SKM-1 treated with dmso at 0.1 percent for 144 hours (cell line): ENCODE measurements around the gene TREML1.

Experiments used
- DNase-seq: peaks from one replicate; lab custom pipeline; 2025; ENCODE audit not compliant: unreplicated experiment; lab: John Stamatoyannopoulos, UW

Gene TREML1

DNA sequence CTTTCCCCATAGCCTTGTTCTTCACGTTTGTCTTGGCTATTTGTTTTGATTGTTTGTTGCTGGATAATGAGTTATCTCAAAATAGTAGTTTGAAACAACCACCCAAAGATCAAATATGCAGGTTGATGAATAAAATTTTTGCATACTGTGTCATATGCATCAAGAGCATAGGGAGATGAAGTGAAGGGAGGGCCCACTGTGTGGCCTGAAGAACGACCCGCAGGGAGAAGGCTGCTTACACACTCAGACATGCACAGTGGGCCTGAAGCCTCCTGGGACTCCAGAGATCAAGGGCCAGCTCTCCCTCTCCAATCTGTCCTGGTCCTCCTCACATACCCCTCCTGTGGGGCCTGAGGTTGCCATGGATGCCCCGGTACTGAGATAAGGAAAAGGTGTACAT is 25.0 kb upstream of the TREML1 start:
- DNase-seq = no peak

DNA sequence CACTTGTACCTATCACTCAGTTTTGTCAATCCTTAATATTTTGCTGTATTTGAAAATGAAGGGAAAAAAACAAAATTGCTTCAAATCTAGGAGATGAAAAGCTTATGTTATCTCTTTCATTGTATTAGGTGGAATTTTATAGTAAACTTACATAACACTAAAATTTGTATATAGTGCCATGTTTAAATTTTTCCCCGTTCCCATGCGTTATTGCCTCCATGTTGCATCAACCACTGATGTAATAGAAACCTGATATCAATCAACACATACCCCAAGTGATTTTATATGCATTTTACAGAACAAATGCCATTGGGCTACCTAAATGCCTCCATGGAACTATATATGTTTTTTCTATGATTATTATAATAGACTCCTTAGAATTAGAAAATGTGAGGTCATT is 23.5 kb upstream of the TREML1 start:
- no peak for DNase-seq

DNA sequence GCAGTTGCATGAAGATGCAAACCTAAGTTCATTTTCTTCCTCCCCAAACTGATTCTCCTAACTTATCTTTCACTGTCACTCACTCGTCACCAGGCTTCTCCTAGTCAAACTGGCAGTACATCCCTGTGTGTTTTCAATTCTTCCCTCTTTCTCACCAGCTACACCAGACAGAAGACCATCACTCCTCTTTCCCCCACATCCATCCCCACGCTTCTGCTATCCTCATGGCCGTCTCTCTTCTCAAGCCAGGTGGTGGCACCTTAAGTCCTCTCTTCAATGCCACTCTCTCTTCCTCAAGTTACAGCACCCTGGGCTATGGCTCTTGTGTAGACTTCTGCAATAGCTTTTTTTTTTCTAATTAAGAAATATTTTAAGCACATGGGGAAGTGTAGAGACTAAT is 23.1 kb upstream of the TREML1 start:
- no peak for DNase-seq

DNA sequence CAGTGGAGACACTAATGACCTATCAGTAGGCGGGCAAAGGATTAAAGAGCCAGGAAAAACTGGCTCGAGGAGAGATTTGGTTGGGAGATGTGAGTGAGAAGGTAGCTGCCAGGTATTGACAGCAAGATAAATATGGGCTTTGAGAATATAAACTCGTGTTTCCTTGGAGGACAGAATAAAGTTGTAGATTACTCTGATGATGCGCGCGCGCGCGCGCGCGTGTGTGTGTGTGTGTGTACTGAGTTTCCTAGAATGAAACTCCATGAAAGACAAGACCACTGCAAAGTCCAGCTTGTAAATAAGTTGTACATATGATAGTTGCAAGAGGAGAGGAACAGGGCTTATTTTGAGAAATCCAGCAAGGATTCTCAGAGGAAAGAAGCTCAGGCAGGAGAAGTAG is 22.0 kb upstream of the TREML1 start:
- no peak for DNase-seq

DNA sequence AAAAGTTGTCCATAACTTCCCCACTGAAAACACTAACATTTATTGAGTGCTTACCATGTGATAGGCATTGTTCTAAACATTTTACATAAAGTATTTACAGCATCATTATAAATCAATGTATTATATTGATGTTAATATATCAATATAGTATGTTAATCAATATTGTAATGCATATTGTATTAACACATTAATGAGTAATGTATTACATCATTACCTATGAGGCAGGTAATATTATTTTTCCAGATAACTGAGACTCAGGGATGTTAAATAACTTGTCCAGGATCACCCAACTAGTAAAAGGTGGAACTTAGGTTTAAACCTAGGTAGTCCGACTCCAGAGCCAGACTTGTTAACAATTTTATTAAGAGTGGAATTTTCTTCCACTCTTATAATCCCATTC is 20.9 kb upstream of the TREML1 start:
- DNase-seq = no peak

DNA sequence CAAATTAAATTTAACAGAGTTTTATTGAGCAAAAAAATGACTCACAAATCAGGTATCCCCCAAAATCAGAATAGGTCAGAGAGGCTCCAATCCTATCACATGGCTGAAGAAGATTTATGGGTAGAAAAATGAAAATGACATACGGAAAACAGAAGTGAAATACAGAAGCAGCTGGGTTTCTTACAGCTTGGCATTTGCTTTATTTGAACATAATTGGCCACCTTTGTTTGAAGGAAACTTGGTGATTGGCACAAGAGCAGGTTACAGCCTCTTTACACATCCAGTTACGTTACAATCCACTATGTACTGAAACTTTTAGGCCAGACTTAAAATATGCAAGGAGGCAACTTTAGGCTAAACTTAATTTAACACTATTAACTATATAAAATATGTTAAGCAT is 20.5 kb upstream of the TREML1 start:
- DNase-seq = no peak

DNA sequence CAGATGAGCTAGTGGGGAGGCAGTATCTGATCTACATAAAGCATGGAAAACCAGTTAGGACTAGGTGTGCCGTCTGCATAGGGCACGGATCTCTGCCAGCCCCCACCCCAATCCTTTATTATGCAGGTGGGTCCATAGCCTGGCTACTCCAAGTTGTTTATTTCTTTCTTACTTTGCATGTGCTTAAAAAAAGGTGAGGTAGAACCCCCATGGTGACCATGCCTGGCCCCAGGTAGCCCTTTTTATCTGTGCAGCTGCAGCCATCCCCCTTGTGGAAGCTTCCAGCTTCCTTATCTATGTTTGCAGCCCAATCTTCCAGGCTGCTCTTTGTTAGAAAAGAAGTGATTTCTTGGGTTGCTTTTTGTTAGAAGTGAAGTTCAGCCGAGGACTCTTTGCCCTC is 17.8 kb upstream of the TREML1 start:
- DNase-seq = no peak

DNA sequence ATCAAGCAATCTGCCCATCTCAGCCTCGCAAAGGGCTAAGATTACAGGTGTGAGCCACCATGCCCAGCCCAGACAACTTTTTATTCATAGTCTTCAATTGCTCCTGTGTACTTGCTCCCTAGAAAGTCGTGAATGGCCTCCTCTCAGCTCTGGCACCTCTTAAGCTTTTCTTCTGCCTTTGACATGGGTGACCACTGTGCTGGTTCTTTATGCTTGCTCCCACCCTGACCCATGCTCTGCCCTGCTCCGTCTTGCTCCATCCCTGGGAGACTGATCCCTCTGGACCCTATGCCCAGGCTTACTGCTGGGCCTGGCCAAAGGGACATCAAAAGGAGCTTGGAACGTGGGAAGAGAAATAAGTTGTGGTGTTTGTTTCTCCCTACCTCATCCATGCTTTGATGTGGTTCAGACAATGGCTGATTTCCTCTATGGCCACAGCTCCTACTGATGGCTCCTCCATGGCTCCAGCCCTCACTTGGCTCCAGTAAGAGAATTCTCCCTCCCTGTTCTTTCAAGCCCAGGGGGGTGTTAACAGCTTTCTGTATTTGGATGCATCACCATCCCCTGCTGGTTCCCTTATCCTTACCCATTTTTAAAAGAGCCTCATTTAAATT is 16.5 kb upstream of the TREML1 start:
- DNase-seq = no peak

DNA sequence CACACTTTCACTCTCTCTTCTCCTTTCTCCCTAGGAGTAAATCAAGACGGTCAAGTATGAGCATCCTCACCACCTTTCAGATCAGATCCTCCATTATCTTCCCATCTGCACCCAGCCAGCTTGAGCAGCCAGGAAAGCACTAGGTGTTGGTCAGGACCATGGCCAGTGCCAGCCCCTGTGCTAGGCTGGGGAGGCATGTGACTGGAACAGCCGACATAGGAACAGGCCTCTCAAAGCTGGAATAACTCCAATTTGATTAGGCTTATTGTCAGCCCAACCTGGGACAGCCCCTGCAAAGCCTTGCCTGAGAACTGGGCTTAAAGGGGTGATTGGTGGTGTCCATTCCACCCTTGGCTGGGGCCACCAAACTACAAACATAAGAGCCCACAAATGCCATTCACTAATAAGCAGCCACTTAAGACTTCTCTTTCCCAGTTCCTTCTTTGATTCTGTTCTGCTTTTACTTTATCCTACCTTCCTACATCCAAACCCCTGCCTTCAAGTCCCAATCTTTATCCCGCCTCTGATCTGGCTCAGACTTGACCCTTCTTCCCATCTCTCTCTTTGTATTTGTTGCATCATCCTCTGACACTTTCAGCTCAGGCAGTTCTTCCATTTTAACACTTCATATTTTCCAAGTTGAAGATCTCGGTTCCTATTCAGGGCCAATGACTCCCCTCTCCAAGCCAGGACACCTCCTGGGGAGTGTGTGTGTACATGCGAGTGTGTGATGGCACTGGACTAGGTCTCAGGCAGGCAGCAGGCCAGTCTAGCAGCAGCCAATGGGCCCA is 13.2 kb upstream of the TREML1 start:
- DNase-seq = no peak

DNA sequence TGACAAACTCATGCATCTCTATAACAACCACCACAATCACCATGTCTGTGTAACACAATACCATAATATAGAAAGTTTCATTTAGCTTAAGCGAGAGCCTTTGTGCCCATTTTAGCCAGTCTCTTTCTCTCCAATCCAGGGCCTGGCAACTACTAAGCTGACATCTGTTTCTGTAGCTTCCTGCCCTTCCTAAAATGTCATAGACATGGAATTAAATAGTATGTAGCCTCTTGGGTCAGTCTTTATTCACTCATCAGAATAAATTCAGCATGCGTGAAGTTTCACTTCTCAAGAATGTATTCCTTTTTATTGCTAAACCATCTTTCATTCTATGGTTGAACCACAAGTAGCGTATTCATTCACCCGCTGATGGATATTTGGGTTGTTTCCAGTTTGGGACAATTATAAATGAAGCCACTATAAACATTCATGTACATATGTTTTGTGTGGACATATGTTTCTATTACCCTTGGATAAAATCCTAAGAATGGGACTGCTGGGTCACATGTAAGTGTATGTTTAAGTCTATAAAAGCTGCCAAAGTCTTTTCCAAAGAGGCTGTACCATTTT is 10.5 kb upstream of the TREML1 start:
- no peak for DNase-seq

DNA sequence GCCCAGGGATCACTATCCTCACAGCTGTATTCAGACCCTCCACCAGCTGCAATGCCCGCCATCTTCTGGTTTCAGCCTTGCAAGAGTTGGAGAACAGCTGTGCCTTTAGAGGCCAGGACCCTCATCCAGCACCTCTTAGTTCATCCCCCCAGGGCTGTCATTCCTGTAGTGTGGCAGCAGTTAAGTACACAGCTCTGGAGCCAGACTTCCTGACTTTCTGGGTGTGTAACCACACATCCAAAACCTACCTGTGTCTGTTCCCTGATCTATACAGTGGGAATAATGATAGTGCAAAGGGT is 9.2 kb upstream of the TREML1 start:
- no peak for DNase-seq

DNA sequence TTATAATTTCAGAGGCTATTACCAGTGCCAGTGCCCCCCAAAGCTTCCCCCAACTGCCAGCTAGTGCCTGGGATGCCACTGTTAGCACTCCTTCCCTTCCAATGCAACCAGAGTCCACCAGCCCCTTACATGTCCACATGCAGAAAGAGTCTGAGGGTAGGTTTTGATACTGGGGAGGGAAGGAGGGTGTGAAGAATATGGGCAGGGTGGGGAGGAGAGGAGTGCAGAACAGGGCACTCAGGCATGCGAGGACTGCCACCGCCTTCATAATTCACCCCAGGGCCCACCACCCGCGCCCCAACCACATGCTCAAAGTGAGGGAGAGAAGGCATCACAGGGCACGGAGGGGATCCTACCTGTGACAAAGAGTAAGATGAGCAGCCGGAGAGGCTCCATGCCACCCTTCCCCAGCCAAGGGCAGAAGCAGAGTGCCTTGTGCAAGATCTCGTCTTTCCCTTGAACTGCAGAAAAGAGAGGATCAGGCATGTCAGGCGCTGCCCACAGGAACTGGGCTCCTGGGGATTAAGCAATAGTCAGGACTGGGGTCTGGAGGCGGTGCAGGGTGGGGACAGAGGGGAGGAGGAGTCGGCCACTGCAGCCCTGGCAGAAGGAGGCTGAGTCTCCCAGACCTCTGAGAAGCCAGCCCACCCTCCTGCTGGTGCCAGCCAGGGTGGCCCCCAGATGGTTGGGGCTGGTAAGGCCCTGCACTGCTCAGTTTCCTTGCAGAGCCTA is 8.7 kb upstream of the TREML1 start, which contains the start of gene TREM2:
TSS of gene TREM2 (minus strand) at position 430 of the 732 bp plus-strand sequence. CDS start at position 396, 34 bp downstream.
- DNase-seq = no peak

DNA sequence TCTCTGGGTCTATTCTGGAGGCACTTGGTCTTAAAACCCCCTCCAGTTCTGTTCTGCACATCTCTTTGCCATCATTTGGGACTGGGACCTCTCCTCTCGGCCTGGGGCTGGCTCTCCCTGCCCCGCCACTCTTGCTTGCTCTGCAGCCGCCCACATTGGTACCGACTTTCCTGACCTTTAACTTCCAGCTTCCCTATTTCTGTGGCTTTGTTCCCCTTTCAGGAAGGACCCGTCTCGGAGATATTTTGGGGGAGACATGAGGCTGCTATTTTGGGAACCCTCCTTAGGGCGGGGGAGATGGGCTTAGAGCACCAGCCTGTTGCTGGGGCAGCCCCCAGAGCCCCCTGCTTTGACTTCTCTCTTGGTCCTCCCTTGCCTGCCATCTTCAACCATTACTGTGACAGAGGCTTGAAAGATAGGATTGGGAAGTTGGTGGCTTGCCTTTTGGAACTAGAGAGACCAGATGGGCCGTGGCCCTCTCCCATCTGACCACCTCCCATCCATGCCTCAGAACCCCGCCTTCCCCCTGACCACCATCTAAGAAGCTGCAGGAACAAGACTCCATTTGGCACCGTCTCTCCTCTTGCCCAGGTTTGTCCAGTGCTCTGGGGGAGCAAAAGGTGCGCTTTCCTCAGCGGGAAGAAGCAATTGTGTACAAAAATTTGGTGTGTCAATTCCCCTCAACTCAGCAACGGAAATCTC is 7.9 kb upstream of the TREML1 start:
- DNase-seq = peak; percentile 22

DNA sequence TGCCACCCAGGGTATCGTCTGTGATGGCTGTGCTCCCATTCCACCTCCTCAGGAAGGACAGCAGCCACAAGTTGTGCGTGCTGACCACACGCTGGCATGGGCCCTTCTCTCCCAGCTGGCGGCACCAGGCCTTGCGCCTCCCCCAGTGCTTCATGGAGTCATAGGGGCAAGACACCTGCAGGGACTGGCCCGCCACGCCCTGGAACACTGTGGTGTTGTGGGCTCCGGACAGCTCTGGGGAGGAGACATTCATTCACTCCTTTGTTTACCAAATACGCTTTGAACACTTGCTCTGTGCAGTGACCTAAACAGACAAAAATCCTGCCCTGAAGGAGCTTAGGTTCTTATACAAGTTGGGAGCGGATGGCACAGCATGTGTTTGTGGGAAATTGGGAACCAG is 7.2 kb upstream of the TREML1 start:
- no peak for DNase-seq

DNA sequence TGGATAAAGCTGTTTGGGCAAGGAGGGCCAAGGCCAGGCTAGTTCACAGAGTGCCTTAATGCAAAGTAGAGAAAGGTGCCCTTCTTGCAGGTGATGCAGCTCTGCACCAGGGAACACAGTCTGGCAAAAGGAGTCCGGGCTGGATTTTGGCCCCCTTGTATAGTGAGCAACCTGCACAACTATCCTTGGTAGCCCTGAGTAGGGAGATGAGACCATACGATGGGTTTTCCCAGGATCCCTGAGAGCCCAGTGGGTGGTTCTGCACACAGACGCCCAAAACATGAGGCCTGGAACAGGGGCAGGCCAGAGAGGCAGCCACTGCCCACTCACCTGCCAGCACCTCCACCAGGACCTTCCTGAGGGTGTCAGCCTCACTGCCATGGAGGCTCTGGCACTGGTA is 6.8 kb upstream of the TREML1 start:
- DNase-seq = no peak

DNA sequence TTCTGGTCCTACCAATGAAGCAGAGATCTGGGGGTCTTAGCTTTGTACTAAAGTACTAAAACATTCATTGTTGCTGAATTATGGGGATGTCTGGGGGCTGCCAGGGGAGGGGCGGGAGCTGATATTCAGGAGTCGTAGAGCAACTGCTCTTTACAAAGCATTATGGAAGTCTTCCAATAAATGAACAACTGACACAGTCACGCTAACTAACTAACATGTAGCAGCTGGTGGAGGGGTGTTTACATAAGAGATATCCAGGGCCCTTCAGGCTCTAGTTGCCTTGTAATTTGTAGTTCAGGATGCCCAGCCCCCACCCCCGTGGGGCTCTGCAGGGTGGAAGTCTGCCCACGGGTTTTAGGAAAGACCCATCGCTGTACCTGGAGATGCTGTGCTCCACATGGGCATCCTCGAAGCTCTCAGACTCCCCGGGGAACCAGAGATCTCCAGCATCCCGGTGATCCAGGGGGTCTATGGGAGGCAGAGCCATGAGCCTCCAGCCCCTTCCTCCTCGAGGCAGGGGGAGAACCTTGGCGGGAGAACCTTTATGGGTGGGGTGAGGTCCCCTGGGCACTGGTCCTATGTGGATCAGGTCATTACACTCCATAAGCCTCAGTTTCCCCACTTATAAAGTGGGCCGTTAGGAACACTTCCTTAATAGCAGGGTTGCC is 5.4 kb upstream of the TREML1 start:
- no peak for DNase-seq

DNA sequence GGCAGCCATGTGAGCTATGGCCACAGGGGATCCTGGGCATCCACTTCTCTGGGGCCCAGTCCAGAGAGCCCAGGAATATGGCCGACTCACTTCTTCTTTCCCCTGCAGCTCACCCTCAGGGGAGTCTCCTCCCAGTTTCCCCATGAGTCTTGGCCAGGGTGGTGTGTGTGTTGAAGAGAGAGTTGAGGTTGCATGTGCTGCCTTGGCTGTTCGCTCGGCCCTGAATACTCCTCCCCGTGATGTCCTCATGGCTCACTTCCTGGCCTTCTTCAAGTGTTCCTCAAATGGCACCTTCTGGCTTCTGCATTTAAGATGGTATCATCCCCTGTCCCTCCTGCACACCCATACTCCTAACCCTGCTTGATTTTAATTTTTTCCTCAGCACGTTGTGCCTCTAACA is 3.2 kb upstream of the TREML1 start:
- DNase-seq = peak; percentile 71

DNA sequence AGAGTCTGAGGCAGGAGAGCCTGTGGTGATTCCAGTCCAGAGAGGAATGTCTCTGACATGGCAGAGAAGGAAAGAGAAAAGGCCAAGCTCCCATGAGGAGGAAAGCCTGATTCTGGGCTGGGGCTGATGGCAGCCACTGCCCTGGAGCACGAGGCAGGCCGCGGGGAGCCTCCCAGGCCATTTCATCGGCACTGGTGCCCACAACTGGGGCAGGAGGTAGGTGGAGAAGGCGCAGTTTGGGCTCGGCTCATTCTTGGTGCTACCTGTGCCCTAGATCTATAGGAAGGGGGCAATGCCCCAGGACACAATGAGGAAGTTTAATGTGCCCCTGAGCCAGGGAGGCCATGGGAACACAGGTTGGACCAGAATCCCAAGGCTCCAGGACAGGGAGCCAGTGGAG is 2.6 kb upstream of the TREML1 start:
- no peak for DNase-seq

DNA sequence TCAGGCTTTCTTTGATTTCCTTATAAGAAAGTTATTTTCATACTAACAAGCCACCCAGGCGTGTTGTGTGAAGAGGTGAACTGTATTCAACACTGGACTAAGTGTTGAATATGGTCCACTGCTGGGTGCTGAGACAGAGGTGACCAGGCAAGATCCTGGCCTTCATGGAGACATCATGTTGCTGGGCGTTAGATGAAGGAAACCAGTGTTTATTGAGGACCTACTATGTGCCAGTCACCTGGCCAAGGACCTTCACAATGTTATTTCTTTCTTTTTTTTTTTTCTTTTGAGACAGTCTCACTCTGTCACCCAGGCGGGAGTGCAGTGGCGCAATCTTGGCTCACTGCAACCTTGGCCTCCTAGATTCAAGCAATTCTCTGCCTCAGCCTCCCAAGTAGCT is 1.9 kb upstream of the TREML1 start:
- no peak for DNase-seq

DNA sequence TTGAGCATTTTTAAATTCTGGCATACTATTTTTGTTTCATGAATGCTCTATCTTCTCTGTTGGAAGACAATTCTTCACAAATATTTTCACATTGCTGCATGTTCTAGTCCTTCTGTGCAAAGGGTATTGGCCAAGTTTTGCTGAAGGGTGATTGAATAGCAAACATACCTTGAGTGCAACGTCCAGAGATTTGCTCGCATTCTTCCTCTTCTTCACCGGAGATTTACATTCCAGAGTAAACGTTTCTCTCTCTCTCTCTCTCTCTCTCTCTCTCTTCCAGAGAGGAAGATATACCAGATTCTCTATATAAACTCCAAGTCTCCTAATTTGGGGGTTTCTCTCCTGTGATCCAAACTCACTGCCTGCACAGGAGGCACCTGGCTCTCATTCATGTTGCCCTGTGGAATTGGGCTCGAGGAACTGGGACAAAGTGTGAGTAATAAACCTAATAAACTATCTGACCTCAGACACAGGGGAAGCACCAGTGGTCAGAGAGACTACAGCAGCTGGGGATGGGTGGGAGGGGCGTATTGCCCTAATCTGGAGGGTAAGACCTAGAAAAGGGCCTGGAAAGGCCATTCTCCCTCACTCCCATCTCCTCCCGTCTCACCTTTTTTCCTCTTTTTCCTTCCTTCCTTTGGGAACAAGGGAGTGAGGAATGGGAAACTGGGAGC is 1.1 kb upstream of the TREML1 start:
- no peak for DNase-seq
